ENCODE results near the gene ANK3.
"Not testable (repeated sequence)": the region's sequence is repeated elsewhere in the genome, so short reads cannot be mapped to it uniquely, and the experiment has no call there.

The ANK3 gene

GRCh38 chr10:60040014-60040662, 349.5 kb downstream of the ANK3 start:
- no peak for TF ChIP-seq CTCF (IDR thresholded peaks at IDR 0.05; ENCODE audit: low read depth, low read length)
- H3K4me3 ChIP-seq (replicated peaks in 1 of 2; ENCODE audit: low read depth in 2 of 2, low read length in 2 of 2) = no peak overlapping the region
- peak in 1 of 2 donors; percentile 13 for DNase-seq (ENCODE audit: low read depth in 2 of 2)

DNA sequence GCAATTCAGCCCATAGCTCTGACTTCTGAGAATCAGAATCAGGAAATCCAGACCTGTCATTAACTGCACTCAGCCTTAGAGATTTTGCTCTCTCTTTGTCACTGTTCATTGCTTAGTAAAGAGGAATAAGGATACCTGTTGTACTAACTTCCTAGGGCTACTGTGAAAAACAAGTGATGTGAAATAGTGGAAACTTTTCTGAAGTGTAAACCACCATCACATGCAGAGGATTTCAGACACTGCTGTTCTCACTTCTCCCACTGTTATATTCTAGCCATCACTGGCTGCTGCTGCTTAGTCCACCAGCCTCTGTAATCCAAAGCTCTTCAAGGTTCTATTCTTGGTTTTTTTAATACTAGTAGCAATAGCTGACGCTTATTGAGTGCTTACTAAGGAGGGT, 353.7 kb downstream of the ANK3 start:
- no peak for DNase-seq (ENCODE audit: low read depth in 2 of 2)
- TF ChIP-seq CTCF (IDR thresholded peaks at IDR 0.05; ENCODE audit: low read depth, low read length) = no peak
- no peak overlapping the region for H3K4me3 ChIP-seq (replicated peaks in 1 of 2; ENCODE audit: low read depth in 2 of 2, low read length in 2 of 2)

GRCh38 chr10:60035375-60035774, 354.3 kb downstream of the ANK3 start:
- not testable (repeated sequence) for DNase-seq (ENCODE audit: low read depth in 2 of 2); H3K4me3 ChIP-seq (replicated peaks in 1 of 2; ENCODE audit: low read depth in 2 of 2, low read length in 2 of 2)

GRCh38 chr10:60032723-60033122, 357.0 kb downstream of the ANK3 start:
- peak; percentile 30 for TF ChIP-seq CTCF (IDR thresholded peaks at IDR 0.05; ENCODE audit: low read depth, low read length)
- peak; percentile 69 to 77 for DNase-seq (ENCODE audit: low read depth in 2 of 2)

DNA sequence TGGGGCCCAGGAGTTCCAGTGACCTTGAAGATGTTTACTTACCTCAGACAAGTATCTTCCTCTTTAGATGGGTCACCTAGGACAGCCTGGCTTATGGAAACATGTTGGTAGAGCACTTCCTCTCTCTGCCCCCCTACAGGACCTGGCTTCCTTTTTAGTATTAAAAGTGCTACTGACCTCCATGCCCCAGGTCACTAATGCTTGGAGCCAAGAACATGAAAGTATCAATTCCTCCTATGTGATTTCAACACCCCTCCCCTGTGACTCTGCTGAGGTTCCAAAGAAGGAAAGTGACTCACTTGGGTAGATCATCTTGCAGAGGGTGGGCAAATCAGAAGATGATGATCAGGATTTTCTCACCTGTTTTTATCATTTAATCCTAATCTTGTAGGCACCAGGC, 358.0 kb downstream of the ANK3 start:
- TF ChIP-seq CTCF (IDR thresholded peaks at IDR 0.05; ENCODE audit: low read depth, low read length) = no peak
- peak in 1 of 2 donors; percentile 40 for DNase-seq (ENCODE audit: low read depth in 2 of 2)
- no peak overlapping the region for H3K4me3 ChIP-seq (replicated peaks in 1 of 2; ENCODE audit: low read depth in 2 of 2, low read length in 2 of 2)

More at GRCh38 chr10:60032723-60033122, 357.0 kb downstream of the ANK3 start:
- no peak overlapping the region for H3K4me3 ChIP-seq (replicated peaks in 1 of 2; ENCODE audit: low read depth in 2 of 2, low read length in 2 of 2)

DNA sequence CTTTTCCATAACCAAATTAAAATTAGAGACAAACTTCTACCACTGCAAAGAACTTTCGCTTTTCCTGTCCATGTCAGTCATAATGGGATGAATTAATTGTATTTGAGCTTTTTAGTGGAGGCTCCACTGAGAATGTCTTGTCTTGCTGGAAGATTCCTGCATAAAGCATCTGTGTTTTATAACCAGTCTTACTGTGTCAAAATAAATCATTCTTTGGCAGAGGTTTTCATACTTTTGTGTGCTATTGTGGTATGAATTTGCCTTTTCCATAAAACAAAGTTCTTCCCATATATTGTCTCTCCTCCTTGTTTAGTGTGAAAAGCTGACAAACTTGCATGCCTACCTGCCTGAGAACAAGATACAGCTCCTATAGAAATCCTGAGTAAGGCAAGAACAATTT, 358.5 kb downstream of the ANK3 start:
- no peak overlapping the region for H3K4me3 ChIP-seq (replicated peaks in 1 of 2; ENCODE audit: low read depth in 2 of 2, low read length in 2 of 2)
- no peak for DNase-seq (ENCODE audit: low read depth in 2 of 2)
- TF ChIP-seq CTCF (IDR thresholded peaks at IDR 0.05; ENCODE audit: low read depth, low read length) = no peak

GRCh38 chr10:60029475-60029874, 360.2 kb downstream of the ANK3 start:
- H3K4me3 ChIP-seq (replicated peaks in 1 of 2; ENCODE audit: low read depth in 2 of 2, low read length in 2 of 2) = no peak overlapping the region
- TF ChIP-seq CTCF (IDR thresholded peaks at IDR 0.05; ENCODE audit: low read depth, low read length) = no peak
- DNase-seq (ENCODE audit: low read depth in 2 of 2) = no peak
